HepG2 (cell line): Measurements from ENCODE around the gene EIF4E1B. TPM values are rescaled to one million over a fixed set of nuclear protein-coding genes. Genes with fewer than 3 reads are reported as not detected.

Experiments
- ATAC-seq: fragments of 200-7000 bp; cut with Tn5 transposase; 3 replicates; pipeline ENCODE4 v1.9.1; 2020; ENCODE audit warnings: mild to moderate bottlenecking, moderate library complexity
- BruUV-seq: library from RNA; stranded (reverse); fragments of 400-500 nt; replicated peaks from 2 replicates; lab custom pipeline; 2021; lab: Mats Ljungman, UMichigan
- CTCF ChIA-PET: fragments of 300-600 bp; formaldehyde crosslinking; extraction: SDS; loops from one replicate; lab custom pipeline; 2021; ENCODE audit warnings: low total read pairs, inconsistent platforms, low intra/inter-chr PET ratio; lab: Yijun Ruan, JAX
- POLR2A ChIA-PET: fragments of 350-600 bp; sonication (Branson Sonifier 250); formaldehyde crosslinking; loops from one replicate; lab custom pipeline; 2020; ENCODE audit warnings: antibody characterized with exemption, inconsistent platforms; lab: Yijun Ruan, JAX
- DNase-seq: peaks from one replicate; pipeline ENCODE4 v3.0.0-alpha.2; 2015; ENCODE audit warnings: low spot score
- FAIRE-seq: peaks from 3 replicates; lab custom pipeline; 2011; peaks lifted over from hg19 to GRCh38; lab: Jason Lieb, UNC
- H2AFZ ChIP-seq: one replicate; pipeline ENCODE4 v1.6.1; 2011; ENCODE audit warnings: low read length, inconsistent platforms
- H3K27ac ChIP-seq: fragments of 300-600 bp; 3 replicates; pipeline ENCODE4 v1.8.0; 2011; ENCODE audit warnings: mixed run types, mild to moderate bottlenecking, mixed read lengths, low read length, inconsistent platforms; ENCODE audit not compliant: insufficient read depth; ENCODE audit errors: extremely low read length
- H3K27me3 ChIP-seq, 2 experiments: fragments of 200-600 bp in 1 of 2; 2 replicates in 1 of 2; 3 replicates in 1 of 2; pipeline versions ENCODE4 v1.6.0 to v1.8.0; 2011; ENCODE audit warnings: low read length in 2 of 2, mild to moderate bottlenecking in 2 of 2, moderate library complexity in 2 of 2, inconsistent platforms in 1 of 2; ENCODE audit not compliant: insufficient read depth in 2 of 2, control insufficient read depth in 1 of 2
- H3K36me3 ChIP-seq, 2 experiments: fragments of 200-600 bp in 1 of 2; replicated peaks in 1 of 2; 2 replicates in 1 of 2; 3 replicates in 1 of 2; pipeline versions ENCODE4 v1.5.1 to v1.8.0; 2011; ENCODE audit warnings: low read length in 2 of 2, inconsistent platforms in 1 of 2; ENCODE audit not compliant: insufficient read depth in 2 of 2, control insufficient read depth in 1 of 2
- H3K4me1 ChIP-seq: 2 replicates; pipeline ENCODE4 v1.5.1; 2012; ENCODE audit warnings: low read length, inconsistent platforms; ENCODE audit not compliant: insufficient read depth
- H3K4me2 ChIP-seq: 2 replicates; pipeline ENCODE4 v1.6.0; 2011; ENCODE audit warnings: low read depth, low read length, inconsistent platforms
- H3K4me3 ChIP-seq, 3 experiments: fragments of 200-600 bp in 1 of 3; sonication (generic), shearing (Covaris generic) in 1 of 3; replicated peaks in 1 of 3; 2 replicates each; pipeline ENCODE4 v1.5.1; 2011 to 2016; ENCODE audit warnings: low read length in 3 of 3, inconsistent platforms in 2 of 3, low read depth in 2 of 3, mild to moderate bottlenecking in 2 of 3, control low read depth in 1 of 3, mixed read lengths in 1 of 3; ENCODE audit not compliant: insufficient read depth in 1 of 3
- H3K79me2 ChIP-seq: one replicate; pipeline ENCODE4 v1.6.1; 2011; ENCODE audit warnings: low read length, inconsistent platforms; ENCODE audit not compliant: insufficient read depth
- H3K9ac ChIP-seq: 2 replicates; pipeline ENCODE4 v1.6.0; 2011; ENCODE audit warnings: mild to moderate bottlenecking, low read depth, low read length, inconsistent platforms; ENCODE audit not compliant: insufficient read depth
- H3K9me3 ChIP-seq: 2 replicates; pipeline ENCODE4 v1.5.1; 2012; ENCODE audit warnings: mild to moderate bottlenecking, low read length
- H4K20me1 ChIP-seq: 2 replicates; pipeline ENCODE4 v1.6.0; 2011; ENCODE audit warnings: inconsistent platforms, mild to moderate bottlenecking, low read length, moderate library complexity; ENCODE audit not compliant: insufficient read depth
- ATF3 ChIP-seq: sonication (generic); formaldehyde crosslinking; IDR thresholded peaks from 2 replicates; pipeline ENCODE4 v1.4.0; 2020; ENCODE audit warnings: missing genetic modification reagents
- CBX1 ChIP-seq: IDR thresholded peaks from one replicate; pipeline ENCODE4 v1.6.1; 2016; ENCODE audit warnings: antibody characterized with exemption, low read depth
- MED8 ChIP-seq: sonication (generic); formaldehyde crosslinking; IDR thresholded peaks from 2 replicates; pipeline ENCODE4 v1.8.1; 2023; ENCODE audit warnings: mild to moderate bottlenecking, missing genetic modification reagents; ENCODE audit not compliant: insufficient replicate concordance
- MZF1 ChIP-seq: sonication (generic); formaldehyde crosslinking; IDR thresholded peaks from 2 replicates; pipeline ENCODE4 v1.8.1; 2023; ENCODE audit warnings: mild to moderate bottlenecking, missing genetic modification reagents, borderline replicate concordance
- ONECUT2 ChIP-seq: sonication (generic); formaldehyde crosslinking; IDR thresholded peaks from 2 replicates; pipeline ENCODE4 v1.4.0; 2020; ENCODE audit warnings: missing genetic modification reagents
- SCMH1 ChIP-seq: sonication (generic); formaldehyde crosslinking; IDR thresholded peaks from 2 replicates; pipeline ENCODE4 v1.9.0; 2021; ENCODE audit warnings: missing genetic modification reagents, mild to moderate bottlenecking, borderline replicate concordance
- SP1 ChIP-seq, 2 experiments: fragments of 450-650 bp in 1 of 2; sonication (generic) in 1 of 2; formaldehyde crosslinking in 1 of 2; IDR thresholded peaks; 2 replicates each; pipeline versions ENCODE4 v1.4.0 to v1.6.1; 2016 to 2020; ENCODE audit warnings: missing genetic modification reagents in 1 of 2
- U2AF2 ChIP-seq: fragments of 200-400 bp; formaldehyde crosslinking; IDR thresholded peaks from 2 replicates; pipeline ENCODE4 v1.6.1; 2017; ENCODE audit warnings: low read depth, mild to moderate bottlenecking, low read length
- ZFP37 ChIP-seq: sonication (generic); formaldehyde crosslinking; IDR thresholded peaks from 2 replicates; pipeline ENCODE4 v1.4.0; 2020; ENCODE audit warnings: missing genetic modification reagents, borderline replicate concordance
- ZNF263 ChIP-seq: sonication (generic); formaldehyde crosslinking; IDR thresholded peaks from 2 replicates; pipeline ENCODE4 v1.4.0; 2020; ENCODE audit warnings: missing genetic modification reagents
- ZNF558 ChIP-seq: sonication (generic); formaldehyde crosslinking; IDR thresholded peaks from 2 replicates; pipeline ENCODE4 v1.9.0; 2022; ENCODE audit warnings: mild to moderate bottlenecking, missing genetic modification reagents, borderline replicate concordance
- ZNF720 ChIP-seq: sonication (generic); formaldehyde crosslinking; IDR thresholded peaks from 2 replicates; pipeline ENCODE4 v1.4.0; 2020; ENCODE audit warnings: missing genetic modification reagents
- WGBS: methylation state at CpG from one replicate; pipeline ENCODE4 v1.1.6; 2017; ENCODE audit warnings: low lambda C conversion rate; 5-methylcytosine and 5-hydroxymethylcytosine counted together
- in situ Hi-C: cut with HindIII; loops from 2 replicates; pipeline ENCODE4 v1.10.0; 2017; ENCODE audit warnings: low pct_unique_long_range_greater_than_20kb; ENCODE audit not compliant: extremely low pct_ligation_motif_present
- intact Hi-C: fragments of 100-400 bp; cut with micrococcal nuclease; formaldehyde crosslinking; loops from one replicate; pipeline ENCODE4 v1.10.0; 2022; ENCODE audit not compliant: unreplicated experiment
- polyA plus RNA-seq, 8 experiments: library from polyadenylated mRNA; depleted of rRNA in 3 of 8; stranded (reverse) in 7 of 8; unstranded in 1 of 8; fragments of >200 nt; fragmentation: Illumina TruSeq in 4 of 8; extraction: Trizol in 4 of 8; gene quantifications; 2 replicates each; pipeline versions ENCODE4 v1.2.1 to v1.2.3, GENCODE V29; 2011 to 2016; ENCODE audit warnings: low read depth in 4 of 8, missing spikeins in 1 of 8, mixed read lengths in 1 of 8; ENCODE audit not compliant: insufficient read depth in 1 of 8
- total RNA-seq, 5 experiments: library from RNA; depleted of rRNA; stranded (reverse); fragments of >200 nt; fragmentation: Illumina TruSeq; extraction: Trizol; gene quantifications; 2 replicates each; pipeline ENCODE4 v1.2.3, GENCODE V29; 2016; ENCODE audit warnings: low read depth in 1 of 5
- TF ChIP-seq, protein P1 (sequence below), 2 experiments: sonication (generic) in 1 of 2; formaldehyde crosslinking in 1 of 2; IDR thresholded peaks; 2 replicates each; pipeline versions ENCODE4 v1.6.1 to v1.9.0; 2014 to 2022; ENCODE audit warnings: antibody characterized with exemption in 1 of 2, borderline replicate concordance in 1 of 2, inconsistent platforms in 1 of 2, low read depth in 1 of 2, missing genetic modification reagents in 1 of 2

EIF4E1B gene
- total and polyA plus RNA-seq, 2 of the 13 experiments (the other 11 are each of a cell fraction or from before 2014, with no cell fraction given), result not detected

- 6% methylated on average over 7 of the region's 7 CpGs for WGBS
- Histone ChIP-seq H3K79me2 (no peaks in the 10 kb centered on the region), H3K4me1 (no peaks in the 10 kb centered on the region), H3K36me3 (no peaks in the 10 kb centered on the region), H3K27ac (no peak overlapping the region), H3K9ac (no peak overlapping the region), H4K20me1 (no peaks in the 10 kb centered on the region), H2AFZ (no peak overlapping the region), H3K4me3 (no peak overlapping the region), H3K9me3 (no peaks in the 10 kb centered on the region), H3K4me2 (no peak overlapping the region), H3K27me3 (peaks cover 4 to 15% of the 10 kb centered on the region in 2 experiments; a peak in 4 of 5 replicates)
- ChIA-PET CTCF (no interaction called here), POLR2A (no interaction called here)
- TF ChIP-seq CBX1 (no peak), ZNF263 (CRISPR knock-in tag) (peak; percentile 62; the same call in 1 of the 2 replicates)
- intact Hi-C loops, result no loop called here
- in situ Hi-C loops, result loop anchor here (10.0 kb wide), 1 partner anchor 287 kb away; no protein-coding TSS in a partner anchor
- no TSS peak for BruUV-seq
- DNase-seq (no peak), ATAC-seq (no peak), FAIRE-seq (no peak)
These were observed 37.2 kb downstream of the EIF4E1B start for GRCh38 chr5:176667637-176668036.

DNA sequence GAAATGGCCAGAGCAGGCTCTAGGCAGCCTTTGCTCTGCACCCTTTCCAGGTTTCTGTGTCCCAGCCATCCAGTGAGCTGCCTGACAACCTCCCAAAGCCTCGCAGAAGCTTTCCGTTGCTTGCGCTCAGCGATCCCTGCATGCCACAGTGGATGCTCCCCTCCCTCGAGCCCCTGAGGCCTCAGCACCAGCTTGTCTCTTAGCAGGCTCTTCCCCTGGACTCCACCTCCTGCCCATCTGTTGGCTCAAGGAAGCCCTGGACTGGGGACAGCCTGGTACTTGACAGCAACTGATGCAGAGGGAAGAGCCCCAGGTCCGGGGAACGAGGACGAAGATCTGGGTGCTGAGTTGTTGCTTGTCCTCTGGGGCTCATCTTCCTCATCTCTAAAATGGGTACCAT, 40.0 kb downstream of the EIF4E1B start:
- DNase-seq (no peak), ATAC-seq (no peak), FAIRE-seq (no peak)
- Histone ChIP-seq H3K9ac (no peak overlapping the region), H3K27ac (no peak overlapping the region), H3K4me1 (peaks cover 2% of the 10 kb centered on the region), H2AFZ (no peak overlapping the region), H3K79me2 (no peaks in the 10 kb centered on the region), H3K27me3 (peaks cover 3 to 13% of the 10 kb centered on the region in 2 experiments; a peak in 4 of 5 replicates), H4K20me1 (no peaks in the 10 kb centered on the region), H3K4me3 (no peak overlapping the region), H3K9me3 (no peaks in the 10 kb centered on the region), H3K4me2 (no peak overlapping the region), H3K36me3 (no peaks in the 10 kb centered on the region)
- ChIA-PET POLR2A (no interaction called here), CTCF (no interaction called here)
- WGBS, result 36% methylated on average over 8 of the region's 8 CpGs
- BruUV-seq, result no TSS peak
- intact Hi-C loops (no loop called here), in situ Hi-C loops (no loop called here)
- TF ChIP-seq SCMH1 (CRISPR knock-in tag) (no peak), ZFP37 (CRISPR knock-in tag) (no peak), SP1 (IDR thresholded peaks at IDR 0.05) (no peak), SP1 (CRISPR knock-in tag; IDR thresholded peaks at IDR 0.05) (no peak), U2AF2 (no peak), MED8 (CRISPR knock-in tag) (no peak), ZNF720 (CRISPR knock-in tag) (no peak), ZNF558 (no peak), MZF1 (CRISPR knock-in tag) (no peak), ONECUT2 (no peak), ATF3 (no peak)
- TF ChIP-seq, protein P1, sequence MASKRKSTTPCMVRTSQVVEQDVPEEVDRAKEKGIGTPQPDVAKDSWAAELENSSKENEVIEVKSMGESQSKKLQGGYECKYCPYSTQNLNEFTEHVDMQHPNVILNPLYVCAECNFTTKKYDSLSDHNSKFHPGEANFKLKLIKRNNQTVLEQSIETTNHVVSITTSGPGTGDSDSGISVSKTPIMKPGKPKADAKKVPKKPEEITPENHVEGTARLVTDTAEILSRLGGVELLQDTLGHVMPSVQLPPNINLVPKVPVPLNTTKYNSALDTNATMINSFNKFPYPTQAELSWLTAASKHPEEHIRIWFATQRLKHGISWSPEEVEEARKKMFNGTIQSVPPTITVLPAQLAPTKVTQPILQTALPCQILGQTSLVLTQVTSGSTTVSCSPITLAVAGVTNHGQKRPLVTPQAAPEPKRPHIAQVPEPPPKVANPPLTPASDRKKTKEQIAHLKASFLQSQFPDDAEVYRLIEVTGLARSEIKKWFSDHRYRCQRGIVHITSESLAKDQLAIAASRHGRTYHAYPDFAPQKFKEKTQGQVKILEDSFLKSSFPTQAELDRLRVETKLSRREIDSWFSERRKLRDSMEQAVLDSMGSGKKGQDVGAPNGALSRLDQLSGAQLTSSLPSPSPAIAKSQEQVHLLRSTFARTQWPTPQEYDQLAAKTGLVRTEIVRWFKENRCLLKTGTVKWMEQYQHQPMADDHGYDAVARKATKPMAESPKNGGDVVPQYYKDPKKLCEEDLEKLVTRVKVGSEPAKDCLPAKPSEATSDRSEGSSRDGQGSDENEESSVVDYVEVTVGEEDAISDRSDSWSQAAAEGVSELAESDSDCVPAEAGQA (IDR thresholded peaks at IDR 0.05; ENCODE audit: low read depth), result no peak
- TF ChIP-seq, protein P1 (CRISPR knock-in tag; IDR thresholded peaks at IDR 0.05; ENCODE audit: borderline replicate concordance), result no peak
